HG03439 (cell line): ENCODE results near the gene CHN2.

ENCODE experiments used
- ATAC-seq: cut with Tn5 transposase; IDR thresholded peaks from one replicate; pipeline ENCODE4 v1.9.1; 2021; ENCODE audit warnings: mild to moderate bottlenecking, moderate library complexity; ENCODE audit not compliant: unreplicated experiment

CHN2 gene

GRCh38 chr7:29281782-29282541 lies 87.4 kb downstream of the CHN2 start:
- no peak for ATAC-seq

DNA sequence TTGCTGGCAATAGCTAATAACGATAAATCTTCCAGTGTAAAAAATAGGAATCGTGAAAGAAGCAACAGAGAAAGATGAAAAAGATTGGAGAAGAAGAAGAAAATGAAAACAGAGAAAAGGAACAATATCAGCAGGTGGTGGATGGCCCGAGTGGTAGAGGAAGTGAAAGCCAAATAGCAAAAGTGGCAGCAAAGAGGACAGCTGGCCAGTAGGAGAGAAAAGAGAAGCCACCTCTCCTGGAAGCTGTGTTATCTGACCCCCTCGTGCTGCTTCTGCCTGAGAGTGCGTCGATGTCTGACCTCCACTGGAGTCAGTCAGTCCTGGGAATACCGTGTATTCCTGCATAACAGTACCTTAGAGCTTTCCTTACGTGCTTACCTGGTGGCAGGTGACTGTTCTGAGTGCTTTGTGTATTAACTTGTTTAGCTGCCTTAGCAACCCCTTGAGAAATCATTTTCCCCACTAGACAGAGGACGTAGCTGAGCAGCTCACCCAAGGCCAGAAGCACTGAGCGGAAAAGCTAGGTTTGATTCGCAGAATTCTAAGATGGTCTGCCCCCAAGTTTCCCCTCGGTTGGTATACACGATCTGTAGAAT lies 88.3 kb downstream of the CHN2 start:
- peak; percentile 59 for ATAC-seq

DNA sequence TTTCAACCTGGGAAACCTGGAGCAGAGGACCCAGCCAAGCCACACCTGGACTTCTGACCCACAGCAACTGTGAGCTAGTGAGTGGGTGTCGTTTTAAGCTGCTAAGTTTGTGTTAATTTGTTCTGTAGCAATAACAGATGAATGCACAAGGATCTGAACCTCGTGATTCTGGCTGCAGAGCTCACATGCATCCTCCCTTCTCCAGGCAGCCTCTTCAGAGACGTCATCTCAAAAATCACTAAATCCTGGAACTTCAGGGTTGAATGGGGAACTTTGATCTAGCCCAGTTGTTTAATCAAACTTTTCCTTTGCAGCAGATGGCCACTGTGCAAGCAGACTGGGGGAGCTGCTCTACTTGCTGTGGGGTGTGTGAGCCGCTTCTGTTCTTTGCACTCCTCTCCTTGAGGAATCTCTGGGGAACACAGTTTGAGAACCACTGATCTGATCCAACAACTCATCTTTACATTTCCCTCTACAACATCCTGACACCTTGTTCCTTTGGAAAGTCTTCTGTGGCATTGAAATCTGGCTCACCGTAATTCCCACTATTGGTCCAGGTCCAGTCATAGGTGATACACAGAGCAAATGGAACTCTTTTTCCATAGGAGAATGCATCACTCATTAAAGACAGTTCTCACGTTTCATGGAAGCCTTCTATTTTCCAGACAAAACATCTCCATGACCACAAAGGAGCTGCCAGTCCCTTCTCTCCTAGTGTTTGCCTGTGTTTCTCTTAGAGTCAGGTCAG lies 90.3 kb downstream of the CHN2 start:
- no peak for ATAC-seq

- ATAC-seq = no peak
Measured at GRCh38 chr7:29285444-29285793, 90.8 kb downstream of the CHN2 start.

- ATAC-seq = no peak
Measured at GRCh38 chr7:29285861-29286260, 91.3 kb downstream of the CHN2 start.

- no peak for ATAC-seq
Measured at GRCh38 chr7:29287366-29287765, 92.8 kb downstream of the CHN2 start.

DNA sequence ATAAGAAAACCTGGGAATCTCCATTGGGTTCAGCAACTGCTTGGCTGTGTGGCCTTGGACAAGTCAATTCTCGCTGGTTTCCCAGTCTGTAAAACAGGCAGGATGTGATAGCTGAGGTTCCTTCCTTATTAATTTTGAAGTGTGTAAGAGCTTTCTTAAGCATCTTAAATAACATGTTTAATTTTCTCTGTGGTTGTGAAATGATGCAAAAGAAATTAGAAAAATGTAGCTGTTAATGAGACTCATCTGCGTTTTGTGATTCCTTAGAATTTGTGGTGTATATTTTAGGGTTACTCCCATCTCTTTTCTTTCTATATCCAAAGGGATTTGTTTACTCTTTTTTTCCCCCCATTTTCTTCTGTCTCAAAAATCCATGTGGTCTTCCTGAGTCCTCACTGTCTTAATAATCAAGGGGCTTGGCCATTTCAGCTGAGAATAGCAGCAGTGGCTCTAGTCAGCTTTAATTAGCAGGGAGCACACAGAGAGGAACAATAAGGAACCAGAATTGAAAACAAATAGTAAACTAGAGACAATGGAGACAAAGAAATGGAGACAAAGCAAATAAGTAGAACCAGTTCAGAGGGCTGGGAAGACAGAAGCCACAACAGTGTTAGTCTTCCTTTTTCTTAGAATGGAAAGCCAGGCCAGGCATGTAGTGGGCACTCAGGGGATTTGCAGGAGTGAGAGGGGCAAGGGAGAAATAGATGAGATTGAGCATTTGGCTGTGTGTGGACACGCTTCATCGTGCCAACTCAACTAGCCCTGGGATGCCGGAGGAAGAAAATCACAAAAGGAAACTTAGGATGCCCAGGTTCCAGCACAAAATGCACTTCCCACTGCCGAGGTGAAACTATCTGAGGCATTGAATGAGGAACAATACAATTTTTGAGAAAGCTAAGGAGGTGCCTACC lies 93.9 kb downstream of the CHN2 start:
- no peak for ATAC-seq

- peak; percentile 67 for ATAC-seq
Measured at GRCh38 chr7:29289156-29290021, 94.8 kb downstream of the CHN2 start.

DNA sequence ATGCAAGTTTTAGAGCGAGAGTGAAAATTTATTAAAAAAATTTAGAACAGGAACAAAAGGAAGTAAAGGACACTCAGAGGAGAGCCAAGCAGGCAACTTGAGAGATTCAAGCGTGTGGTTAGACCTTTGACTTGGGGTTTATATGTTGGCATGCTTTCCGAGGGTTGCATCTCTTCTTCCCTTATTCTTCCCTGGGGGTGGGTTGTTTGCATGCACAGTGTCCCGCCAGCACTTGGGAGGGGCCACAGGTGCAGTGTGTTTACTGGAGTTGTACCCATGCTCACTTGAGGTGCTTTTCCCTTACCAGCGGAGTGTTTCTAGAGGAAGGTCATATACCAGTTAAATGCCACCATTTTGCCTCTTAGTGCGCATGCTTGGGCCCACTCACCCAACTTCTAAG lies 96.3 kb downstream of the CHN2 start:
- no peak for ATAC-seq

DNA sequence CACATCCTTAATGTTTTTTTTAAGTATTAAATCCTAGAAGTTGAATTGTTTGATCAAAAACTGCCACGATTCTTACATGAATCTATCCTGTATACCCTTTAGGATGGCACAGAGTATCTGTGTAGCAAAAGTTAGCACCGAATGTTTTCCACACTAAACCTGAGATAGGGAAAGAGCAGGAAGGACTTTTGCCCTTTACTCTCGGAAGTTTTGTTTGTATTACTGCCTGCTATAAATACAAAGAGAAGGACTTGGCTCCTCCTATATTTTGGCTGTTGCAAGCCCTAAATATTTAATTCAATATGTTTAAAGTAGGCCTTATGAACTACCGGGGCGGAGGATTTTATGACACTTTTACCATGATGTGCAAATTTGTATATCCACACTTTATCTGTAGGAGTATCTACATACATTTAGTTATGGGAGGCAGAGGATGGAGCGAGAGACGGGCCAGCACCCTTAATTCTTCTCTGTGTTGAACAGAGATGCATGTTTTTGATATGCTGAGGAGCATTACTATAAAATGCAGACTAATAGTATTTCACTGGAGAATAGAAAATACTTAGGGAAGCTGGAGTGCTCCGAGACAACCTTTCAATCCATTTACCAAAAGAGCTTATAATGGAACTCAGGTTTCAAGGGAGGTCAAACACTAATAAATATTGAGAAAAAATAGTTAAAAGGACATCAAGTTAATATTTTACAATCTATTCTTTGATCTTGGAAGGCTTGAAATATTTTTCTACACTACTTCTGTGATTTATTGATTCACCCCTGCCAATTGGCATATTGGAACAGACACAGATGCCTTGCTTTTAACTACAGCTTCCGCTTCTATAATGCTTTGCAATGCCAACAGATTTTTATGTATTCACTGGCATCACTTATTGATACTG lies 97.4 kb downstream of the CHN2 start:
- ATAC-seq = no peak

GRCh38 chr7:29292886-29293658 lies 98.5 kb downstream of the CHN2 start:
- no peak for ATAC-seq

- no peak for ATAC-seq
Measured at GRCh38 chr7:29296421-29296820, 101.8 kb downstream of the CHN2 start.

DNA sequence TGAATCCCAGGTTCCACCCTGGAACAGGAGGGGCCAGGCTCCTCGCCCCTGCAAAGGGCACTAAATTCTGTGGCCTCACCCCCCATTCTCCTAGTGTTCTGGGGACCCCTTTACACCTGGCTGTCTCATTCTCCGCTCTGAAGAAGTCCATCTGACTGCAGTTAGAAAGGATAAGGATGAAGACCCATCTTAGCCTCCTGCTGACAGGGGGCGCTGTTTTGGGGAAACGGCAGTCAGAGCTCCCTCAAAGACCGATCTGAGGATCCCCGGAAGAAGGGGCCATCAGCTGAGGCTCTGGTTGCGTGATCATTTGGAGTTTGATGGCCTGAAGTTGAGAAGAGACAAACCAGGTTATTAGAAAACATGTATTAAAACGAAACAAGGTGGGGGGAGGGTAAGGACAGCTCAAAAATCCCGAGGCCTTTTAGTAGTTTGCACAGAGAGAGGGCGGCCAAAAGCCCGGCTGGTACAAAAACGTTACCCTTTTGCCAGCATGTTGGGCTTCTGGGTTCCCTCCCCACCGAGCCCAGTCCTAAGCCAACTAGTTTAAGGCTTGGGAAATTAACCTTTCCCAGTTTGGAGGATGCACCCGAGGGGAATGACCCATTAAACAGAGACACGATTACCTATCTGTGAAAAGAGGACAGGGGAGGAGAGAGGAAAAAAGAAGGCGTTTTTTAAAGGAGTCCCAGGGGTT lies 102.8 kb downstream of the CHN2 start:
- ATAC-seq = no peak

DNA sequence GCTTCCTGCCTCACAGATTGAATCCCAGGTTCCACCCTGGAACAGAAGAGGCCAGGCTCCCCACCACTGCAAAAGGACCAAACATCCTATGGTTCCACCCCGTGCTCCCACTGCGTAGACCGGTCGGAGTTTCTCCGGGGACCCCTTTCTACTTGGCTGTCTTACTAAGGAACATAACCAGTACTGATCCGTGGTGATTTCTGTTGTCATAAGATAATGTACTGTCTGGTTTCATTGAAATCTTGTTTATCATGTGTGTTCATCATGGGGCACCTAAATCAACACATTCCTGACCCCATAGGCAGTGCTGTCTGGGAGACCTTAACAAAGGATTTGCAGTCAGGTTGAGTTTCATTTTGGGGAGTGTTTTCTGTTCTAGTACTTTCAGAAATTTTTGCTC lies 104.5 kb downstream of the CHN2 start:
- ATAC-seq = no peak

DNA sequence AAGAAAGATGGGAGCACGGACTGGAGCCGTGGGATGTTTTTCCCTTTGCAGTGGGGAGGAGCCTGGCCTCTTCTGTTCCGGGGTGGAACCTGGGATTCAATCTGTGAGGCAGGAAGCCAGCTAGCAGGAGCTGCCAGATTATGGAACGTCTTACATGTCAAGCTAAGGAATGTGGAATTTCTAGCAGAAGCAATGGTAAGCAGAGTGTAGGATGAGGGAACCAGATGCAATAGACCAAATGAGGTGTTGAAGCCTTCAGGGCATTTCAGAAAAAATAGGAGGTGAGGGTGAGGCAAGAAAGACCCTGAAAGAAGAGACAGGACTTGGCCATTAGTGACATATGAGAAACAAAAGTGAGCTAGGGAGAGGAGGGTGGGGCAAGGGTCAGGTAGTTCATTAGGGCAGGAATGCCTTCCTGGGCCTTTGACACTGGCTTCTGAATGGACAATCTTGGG lies 105.5 kb downstream of the CHN2 start:
- ATAC-seq = no peak

- no peak for ATAC-seq
Measured at GRCh38 chr7:29300649-29301048, 106.1 kb downstream of the CHN2 start.

GRCh38 chr7:29302666-29303395 lies 108.3 kb downstream of the CHN2 start:
- ATAC-seq = no peak
